Hematopoietic multipotent progenitor cell (in vitro differentiated cells): ENCODE results near the gene ADCY9. TPM values are rescaled to one million over a fixed set of nuclear protein-coding genes. Genes with fewer than 3 reads are reported as not detected.
"Not testable (repeated sequence)": the region's sequence is repeated elsewhere in the genome, so short reads cannot be mapped to it uniquely, and the experiment has no call there.

ENCODE experiments used
- DNase-seq, 3 donors: peaks; one replicate each; pipeline ENCODE4 v3.0.0-alpha.2; 2011 to 2015; ENCODE audit warnings: low read depth in 2 of 3, low spot score in 2 of 3
- total RNA-seq: library from RNA; depleted of rRNA; stranded (reverse); fragments of >200 nt; gene quantifications from one replicate; pipeline ENCODE4 v1.2.3, GENCODE V29; 2012

ADCY9 gene
- total RNA-seq, 1 donor = 8.3 TPM

- not testable (repeated sequence) for DNase-seq
These were observed 43.1 kb downstream of the ADCY9 start for GRCh38 chr16:4073150-4073549.

GRCh38 chr16:4071686-4072561 is 44.3 kb downstream of the ADCY9 start:
- DNase-seq = no peak

DNA sequence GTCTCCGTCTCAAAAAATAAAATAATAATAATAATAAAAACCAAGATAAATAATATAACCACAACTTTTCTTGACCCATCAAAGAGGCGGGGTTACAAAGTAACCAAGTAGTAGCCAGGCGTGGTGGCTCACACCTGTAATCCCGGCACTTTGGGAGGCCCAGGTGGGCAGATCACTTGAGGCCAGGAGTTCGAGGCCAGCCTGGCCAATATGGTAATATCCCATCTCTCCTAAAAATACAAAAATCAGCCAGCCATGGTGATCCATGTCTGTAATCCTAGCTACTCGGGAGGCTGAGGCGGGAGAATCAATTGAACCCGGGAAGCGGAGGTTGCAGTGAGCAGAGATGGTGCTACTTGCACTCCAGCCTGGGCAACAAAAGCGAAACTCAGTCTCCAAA is 45.3 kb downstream of the ADCY9 start:
- no peak for DNase-seq

DNA sequence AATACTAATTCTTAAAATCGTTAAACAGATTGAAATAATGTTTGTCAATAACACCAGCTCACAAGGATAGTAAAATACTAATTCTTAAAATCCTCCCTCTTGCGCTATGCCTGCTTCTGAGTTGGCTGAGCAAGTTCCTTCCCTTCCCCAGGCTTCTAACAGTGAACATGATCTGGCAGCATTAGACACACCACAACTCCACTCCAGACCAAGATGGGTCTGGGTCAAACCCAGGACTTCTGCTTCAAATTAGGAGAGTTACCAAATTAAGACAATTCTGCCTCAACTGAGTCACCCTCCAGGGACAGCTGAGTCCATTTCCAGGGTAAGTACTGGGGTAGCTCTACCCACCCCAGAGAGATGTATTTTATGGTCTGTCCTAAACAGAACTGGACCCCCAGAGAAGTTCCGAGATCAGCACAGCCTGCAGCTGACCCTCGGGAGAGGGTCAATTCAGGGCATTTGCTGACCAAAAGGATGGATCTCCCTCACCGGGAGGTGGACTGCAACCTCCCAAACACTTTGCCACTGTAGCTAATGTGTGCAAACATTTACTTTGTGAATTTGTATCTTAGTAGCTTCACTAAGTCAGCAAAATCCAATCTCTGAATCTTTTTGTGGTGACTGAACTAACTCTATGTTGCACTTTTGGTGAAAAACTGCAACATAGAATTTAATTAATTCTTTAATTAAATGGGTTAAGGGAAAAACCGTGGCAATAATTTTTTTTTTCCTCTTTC is 48.8 kb downstream of the ADCY9 start:
- no peak for DNase-seq

GRCh38 chr16:4064950-4065352 is 51.3 kb downstream of the ADCY9 start:
- DNase-seq = no peak

DNA sequence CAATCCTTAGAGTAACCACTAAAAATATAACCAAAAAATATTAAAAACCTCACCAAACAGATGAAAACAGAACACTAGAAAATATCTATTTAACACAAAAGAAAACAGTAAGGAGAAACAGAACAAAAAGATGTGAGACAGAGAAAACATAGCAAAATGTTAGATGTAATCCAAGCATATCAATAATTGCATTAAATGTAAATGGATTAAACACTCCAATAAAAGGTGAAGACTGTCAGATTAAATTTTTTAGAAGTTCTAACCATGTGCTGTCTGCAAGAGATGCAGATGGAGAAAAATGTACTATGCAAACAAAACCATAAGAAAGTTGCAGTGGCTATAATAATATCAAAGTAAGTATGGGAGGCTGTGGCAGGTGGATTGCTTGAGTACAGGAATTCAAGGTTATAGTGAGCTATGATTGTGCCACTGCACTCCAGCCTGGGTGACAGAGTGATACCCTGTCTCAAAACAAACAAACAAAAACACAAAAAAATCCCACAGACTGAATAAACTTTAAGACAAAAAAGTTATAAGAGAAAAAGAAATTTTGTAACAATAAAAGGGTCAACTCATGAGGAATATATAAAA is 53.9 kb downstream of the ADCY9 start:
- DNase-seq = no peak

- peak in 1 of 3 donors; percentile 11 for DNase-seq
These were observed 55.4 kb downstream of the ADCY9 start for GRCh38 chr16:4060823-4061222.

DNA sequence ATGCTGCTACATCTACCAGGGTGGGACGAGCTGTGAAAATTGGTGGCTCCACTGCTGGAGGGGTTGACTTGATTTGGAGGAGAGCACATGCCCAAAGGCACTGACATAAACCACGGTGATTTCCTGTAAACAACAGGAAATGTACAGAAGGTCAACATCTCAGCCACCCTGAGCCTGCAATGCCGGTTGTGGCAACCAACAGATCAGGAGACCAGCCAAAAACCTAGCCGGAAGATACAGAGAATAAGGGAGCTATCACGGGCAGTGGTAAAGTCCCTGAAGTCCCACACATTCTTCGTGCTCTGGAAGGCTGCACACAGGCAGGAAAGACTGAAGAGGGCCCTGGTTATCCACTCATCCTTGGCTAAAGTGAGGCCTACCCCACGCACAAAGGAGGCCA is 56.2 kb downstream of the ADCY9 start:
- no peak for DNase-seq

- DNase-seq = no peak
These were observed 57.9 kb downstream of the ADCY9 start for GRCh38 chr16:4058386-4058785.

- no peak for DNase-seq
These were observed 58.8 kb downstream of the ADCY9 start for GRCh38 chr16:4057439-4057877.

DNA sequence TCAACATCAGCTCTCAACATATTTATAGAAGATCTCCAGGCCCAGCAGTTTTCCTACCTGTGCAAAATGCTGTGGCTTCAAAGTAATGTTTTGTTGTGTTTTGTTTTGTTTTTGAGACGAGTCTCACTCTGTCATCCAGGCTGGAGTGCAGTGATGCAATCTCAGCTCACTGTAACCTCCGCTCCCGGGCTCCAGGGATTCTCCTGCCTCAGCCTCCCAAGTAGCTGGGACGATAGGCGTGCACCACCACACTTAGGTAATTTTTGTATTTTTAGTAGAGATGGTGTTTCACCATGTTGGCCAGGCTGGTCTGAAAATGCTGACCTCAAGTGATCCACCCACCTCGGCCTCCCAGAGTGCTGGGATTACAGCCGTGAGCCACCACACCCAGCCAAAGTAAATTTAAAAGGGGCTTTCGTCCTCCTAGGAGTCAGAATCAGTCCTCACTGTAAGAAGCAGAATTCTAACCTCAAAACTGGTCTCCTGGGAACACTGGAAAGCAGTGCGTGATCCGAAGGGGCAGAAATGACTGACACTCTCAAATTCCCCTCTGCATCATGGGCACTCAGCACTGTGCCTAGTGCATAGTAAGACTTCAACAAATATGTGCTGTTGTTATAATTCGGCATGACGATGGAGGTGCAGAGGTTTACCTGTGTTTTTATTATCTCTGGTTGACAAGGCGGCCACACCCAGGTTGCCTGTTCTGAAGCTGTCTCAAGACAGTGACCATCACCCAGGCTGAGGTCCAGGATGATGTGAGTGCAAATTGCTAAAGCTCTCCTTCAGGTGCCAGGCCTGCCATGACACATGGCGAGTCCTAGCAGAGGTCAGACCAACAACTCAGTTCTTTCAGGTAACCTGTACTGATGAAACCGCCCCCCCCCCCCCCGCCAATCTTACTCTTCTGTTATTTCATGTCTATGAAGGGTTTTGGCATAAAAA is 59.8 kb downstream of the ADCY9 start:
- no peak for DNase-seq

- DNase-seq = no peak
These were observed 60.5 kb downstream of the ADCY9 start for GRCh38 chr16:4055748-4056147.

- peak in 2 of 3 donors; percentile 38 to 62 for DNase-seq
These were observed 62.9 kb downstream of the ADCY9 start for GRCh38 chr16:4053301-4053845.

DNA sequence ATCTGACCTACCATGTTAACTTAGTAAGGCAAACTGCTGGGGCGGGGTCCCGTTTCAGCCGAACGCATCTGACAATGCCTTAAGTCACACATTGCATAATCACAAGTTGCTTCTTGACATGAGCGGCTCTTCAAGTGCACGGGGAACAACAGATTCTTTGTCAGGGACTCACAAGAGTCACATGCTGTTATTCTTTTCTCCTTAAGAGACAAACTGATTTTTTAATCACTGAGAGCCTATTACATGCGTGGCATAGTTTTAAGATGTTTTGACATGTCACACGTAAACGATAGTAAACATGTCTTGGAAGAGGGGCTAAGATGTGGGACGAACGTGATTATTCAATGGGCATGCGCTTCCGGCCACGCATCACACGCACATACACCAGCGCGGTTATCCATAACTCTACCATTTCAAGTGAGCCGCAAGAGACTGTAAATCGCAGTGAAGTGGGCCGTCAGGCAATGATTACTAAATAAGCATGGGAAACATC is 63.4 kb downstream of the ADCY9 start:
- DNase-seq = peak in 1 of 3 donors; percentile 3

DNA sequence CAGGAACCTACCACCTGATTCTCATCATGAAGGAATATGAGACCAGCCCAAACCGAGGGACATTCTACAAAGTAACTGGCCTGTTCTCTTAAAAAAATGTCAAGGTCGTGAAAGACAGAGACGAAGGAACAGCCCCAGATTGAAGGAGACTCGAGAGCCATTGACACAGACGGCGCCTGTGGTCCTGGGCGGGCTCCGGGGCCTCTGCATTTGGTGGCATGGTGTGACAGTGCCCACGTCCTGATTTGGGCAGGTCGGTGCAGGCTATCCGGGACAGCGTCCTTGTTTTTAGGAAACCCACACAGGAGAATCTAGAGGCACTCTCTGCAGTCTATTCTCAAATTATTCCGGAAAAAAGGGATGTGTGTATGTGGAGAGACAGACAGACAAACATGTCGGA is 64.1 kb downstream of the ADCY9 start:
- DNase-seq = no peak

DNA sequence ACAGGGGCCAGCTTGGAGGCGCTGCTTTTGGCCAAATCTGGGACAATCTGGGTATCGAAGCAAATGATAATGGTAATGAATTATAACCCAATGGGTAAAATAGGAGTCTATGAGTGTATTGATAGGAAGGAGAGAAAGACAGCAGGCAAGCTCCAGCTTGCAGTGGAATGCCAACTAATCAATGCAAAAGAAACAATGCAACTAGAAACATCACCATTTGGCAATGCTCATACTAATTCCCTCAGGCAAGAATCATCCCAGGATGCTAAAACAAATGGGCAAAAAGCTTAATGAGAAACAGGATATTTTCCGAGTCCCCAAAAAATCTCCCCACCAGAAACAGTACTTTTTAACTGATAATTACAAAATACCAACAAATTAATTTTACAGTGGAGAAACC is 64.7 kb downstream of the ADCY9 start:
- no peak for DNase-seq

- no peak for DNase-seq
These were observed 67.2 kb downstream of the ADCY9 start for GRCh38 chr16:4049031-4049430.

- no peak for DNase-seq
These were observed 67.8 kb downstream of the ADCY9 start for GRCh38 chr16:4048481-4048880.

DNA sequence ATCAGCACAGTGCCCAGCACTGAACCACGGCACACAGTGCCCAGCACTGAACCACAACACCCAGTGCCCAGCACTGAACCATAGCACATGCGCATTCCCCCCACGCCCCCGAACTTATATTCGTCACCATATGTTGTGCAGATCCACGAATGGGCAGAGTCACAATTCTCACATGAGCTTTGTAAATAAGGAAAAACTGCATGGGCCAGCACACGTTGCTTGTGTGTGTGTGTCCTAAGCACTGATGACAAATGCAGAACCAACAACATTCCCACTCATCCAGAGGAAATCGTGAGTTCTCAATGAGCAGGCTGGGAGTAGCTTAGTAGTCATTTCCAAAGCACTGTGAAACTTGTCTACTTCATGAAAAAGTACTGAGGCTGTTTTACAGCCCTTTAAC is 70.0 kb downstream of the ADCY9 start:
- DNase-seq = no peak

DNA sequence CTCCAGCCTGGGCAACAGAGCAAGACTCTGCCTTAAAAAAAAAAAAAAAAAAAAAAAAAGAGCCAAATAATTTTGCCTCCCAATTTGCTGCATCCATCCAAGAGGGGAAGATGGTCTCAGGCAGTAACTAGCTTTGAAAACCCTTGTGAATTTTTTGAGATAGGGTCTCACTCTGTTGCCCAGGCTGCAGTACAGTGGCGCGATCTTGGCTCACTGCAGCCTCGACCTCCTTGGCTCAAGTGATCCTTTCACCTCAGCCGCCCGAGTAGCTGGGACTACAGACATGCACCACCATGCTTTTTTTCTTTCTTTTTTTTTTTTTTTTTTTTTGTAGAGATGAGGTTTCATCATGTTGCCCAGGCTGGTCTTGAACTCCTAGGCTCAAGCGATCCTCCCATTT is 70.7 kb downstream of the ADCY9 start:
- not testable (repeated sequence) for DNase-seq
